ENCODE results near the gene SNX13. TPM values are rescaled to one million over a fixed set of nuclear protein-coding genes. Genes with fewer than 3 reads are reported as not detected.

The SNX13 gene, protein sequence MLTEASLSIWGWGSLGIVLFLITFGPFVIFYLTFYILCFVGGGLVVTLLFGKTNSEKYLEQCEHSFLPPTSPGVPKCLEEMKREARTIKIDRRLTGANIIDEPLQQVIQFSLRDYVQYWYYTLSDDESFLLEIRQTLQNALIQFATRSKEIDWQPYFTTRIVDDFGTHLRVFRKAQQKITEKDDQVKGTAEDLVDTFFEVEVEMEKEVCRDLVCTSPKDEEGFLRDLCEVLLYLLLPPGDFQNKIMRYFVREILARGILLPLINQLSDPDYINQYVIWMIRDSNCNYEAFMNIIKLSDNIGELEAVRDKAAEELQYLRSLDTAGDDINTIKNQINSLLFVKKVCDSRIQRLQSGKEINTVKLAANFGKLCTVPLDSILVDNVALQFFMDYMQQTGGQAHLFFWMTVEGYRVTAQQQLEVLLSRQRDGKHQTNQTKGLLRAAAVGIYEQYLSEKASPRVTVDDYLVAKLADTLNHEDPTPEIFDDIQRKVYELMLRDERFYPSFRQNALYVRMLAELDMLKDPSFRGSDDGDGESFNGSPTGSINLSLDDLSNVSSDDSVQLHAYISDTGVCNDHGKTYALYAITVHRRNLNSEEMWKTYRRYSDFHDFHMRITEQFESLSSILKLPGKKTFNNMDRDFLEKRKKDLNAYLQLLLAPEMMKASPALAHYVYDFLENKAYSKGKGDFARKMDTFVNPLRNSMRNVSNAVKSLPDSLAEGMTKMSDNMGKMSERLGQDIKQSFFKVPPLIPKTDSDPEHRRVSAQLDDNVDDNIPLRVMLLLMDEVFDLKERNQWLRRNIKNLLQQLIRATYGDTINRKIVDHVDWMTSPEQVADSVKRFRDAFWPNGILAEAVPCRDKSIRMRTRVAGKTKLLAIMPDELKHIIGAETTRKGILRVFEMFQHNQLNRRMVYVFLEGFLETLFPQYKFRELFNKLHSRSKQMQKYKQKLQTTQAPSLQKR
- polyA plus RNA-seq (2013, experiment 1 of 2) = 20.9 TPM
- polyA plus RNA-seq (2013, experiment 2 of 2) = 23.1 TPM

DNA sequence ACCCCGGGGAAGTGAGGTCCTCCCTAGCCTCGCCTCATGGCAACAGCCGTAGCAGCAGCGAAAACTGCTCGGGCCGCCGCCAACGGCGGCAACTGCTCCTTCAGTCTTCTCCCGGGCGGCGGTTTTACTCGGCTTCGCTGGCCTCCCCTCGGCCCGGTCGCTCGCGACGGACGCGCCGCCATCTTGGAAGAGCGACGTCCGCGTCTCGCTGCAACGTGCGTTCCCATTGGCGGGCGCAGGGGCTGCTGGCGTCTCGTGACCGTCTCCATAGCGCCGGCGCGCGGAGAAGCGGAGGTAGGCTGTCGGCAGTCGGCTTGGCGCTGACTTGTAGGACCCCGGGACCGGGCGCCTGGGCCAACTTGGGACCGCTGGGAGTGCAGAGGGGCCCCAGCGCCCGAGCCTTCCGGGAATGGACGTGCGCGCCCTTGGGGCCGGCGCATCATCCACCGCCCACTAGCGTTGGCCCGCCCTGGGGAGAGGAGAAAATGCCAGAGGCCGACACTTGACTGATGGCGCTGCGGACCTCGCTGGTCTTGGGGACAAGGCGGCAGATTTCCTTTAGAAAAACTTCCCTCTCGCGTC lies at the start of gene SNX13:
TSS of gene SNX13 (minus strand) at position 193 of the 582 bp plus-strand sequence. CDS start 199 bp downstream, outside the sequence.
- 0 to 1% methylated on average over 54 to 66 of the region's 66 CpGs for WGBS, 2 experiments (ENCODE audit: insufficient coverage in 2 of 2)
- no peaks in the 10 kb centered on the region for H3K9me3 ChIP-seq (ENCODE audit: control insufficient read depth, low read length)
- H3K4me3 ChIP-seq (ENCODE audit: extremely low read depth, insufficient read depth, low read length, poor library complexity, severe bottlenecking) = peak within 1 kb of the TSS; percentile 87
- H3K4me1 ChIP-seq (ENCODE audit: control insufficient read depth, insufficient read depth, low read length, poor library complexity, severe bottlenecking) = peaks cover 5% of the 10 kb centered on the region
- H3K36me3 ChIP-seq (ENCODE audit: control insufficient read depth, insufficient read depth, low read length) = no peaks in the 10 kb centered on the region
- peak within 1 kb of the TSS; percentile 90 for H3K27ac ChIP-seq (ENCODE audit: low read depth, low read length, severe bottlenecking)

DNA sequence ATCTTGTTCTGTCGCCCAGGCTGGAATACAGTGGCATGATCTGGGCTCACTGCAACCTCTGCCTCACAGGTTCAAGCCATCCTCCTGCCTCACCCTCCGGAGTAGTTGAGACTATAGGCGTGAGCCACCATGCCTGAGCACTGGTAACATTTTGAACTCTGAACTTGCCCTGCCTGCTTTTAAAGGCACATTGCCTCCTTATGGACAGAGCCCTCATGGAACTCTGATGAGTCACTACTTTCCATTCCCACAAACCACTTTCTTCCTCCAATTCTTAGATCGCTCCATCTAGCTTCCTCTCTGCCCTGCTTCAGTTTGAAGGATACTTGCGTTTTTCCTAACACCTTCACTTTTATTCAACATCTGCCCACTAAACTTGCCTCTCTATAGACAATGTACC lies 49.3 kb upstream of the SNX13 start:
- WGBS, 2 experiments (ENCODE audit: insufficient coverage in 2 of 2) = 83 to 93% methylated on average over 4 of the region's 5 CpGs
- H3K36me3 ChIP-seq (ENCODE audit: control insufficient read depth, insufficient read depth, low read length) = no peaks in the 10 kb centered on the region
- no peaks in the 10 kb centered on the region for H3K4me1 ChIP-seq (ENCODE audit: control insufficient read depth, insufficient read depth, low read length, poor library complexity, severe bottlenecking)
- no peak overlapping the region for H3K4me3 ChIP-seq (ENCODE audit: extremely low read depth, insufficient read depth, low read length, poor library complexity, severe bottlenecking)
- H3K27ac ChIP-seq (ENCODE audit: low read depth, low read length, severe bottlenecking) = no peak overlapping the region
- H3K9me3 ChIP-seq (ENCODE audit: control insufficient read depth, low read length) = no peaks in the 10 kb centered on the region

DNA sequence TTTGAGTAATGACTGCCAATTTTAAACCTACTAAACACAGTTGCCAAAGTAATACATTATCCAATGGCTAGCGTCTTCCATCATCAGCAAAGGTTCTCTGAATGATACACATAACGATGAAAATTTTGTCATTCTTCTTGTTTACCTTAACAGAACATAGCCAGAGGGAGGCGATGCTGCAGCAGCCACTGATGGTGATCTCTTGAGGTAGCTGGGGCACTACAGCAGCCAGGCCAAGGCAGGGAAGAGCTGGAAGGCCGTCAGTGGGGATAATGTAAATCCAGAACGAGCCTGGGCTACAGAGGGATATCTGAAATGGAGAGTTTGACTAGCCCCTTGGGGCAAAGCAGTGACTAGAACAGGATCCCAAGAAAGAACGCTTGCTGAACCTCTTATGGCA lies 48.6 kb upstream of the SNX13 start:
- WGBS, 2 experiments (ENCODE audit: insufficient coverage in 2 of 2) = 93 to 96% methylated on average over 5 to 6 of the region's 6 CpGs
- no peak overlapping the region for H3K27ac ChIP-seq (ENCODE audit: low read depth, low read length, severe bottlenecking)
- H3K4me1 ChIP-seq (ENCODE audit: control insufficient read depth, insufficient read depth, low read length, poor library complexity, severe bottlenecking) = no peaks in the 10 kb centered on the region
- H3K9me3 ChIP-seq (ENCODE audit: control insufficient read depth, low read length) = no peaks in the 10 kb centered on the region
- no peaks in the 10 kb centered on the region for H3K36me3 ChIP-seq (ENCODE audit: control insufficient read depth, insufficient read depth, low read length)
- no peak overlapping the region for H3K4me3 ChIP-seq (ENCODE audit: extremely low read depth, insufficient read depth, low read length, poor library complexity, severe bottlenecking)

DNA sequence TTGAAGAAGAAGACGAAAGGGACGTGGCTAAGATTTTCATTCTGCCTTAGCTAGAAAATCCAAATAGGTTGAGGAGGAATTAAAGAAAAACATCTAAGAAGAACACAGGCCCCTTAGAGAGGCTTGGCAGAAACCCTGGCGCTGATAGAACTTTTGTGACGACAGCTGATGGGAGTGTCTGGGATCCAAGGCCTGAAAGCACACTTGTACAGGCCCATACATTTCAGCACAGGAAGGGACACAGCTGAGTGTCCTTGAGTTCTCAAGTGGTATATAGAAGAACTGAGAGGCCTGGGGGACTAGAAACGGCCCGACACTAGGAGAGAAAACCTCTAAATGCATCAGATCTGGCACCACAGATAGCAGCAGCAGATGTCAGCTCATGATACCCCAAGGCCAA lies 47.8 kb upstream of the SNX13 start:
- Histone ChIP-seq H3K9me3 (ENCODE audit: control insufficient read depth, low read length) (no peaks in the 10 kb centered on the region), H3K4me3 (ENCODE audit: extremely low read depth, insufficient read depth, low read length, poor library complexity, severe bottlenecking) (no peak overlapping the region), H3K4me1 (ENCODE audit: control insufficient read depth, insufficient read depth, low read length, poor library complexity, severe bottlenecking) (no peaks in the 10 kb centered on the region), H3K27ac (ENCODE audit: low read depth, low read length, severe bottlenecking) (no peak overlapping the region), H3K36me3 (ENCODE audit: control insufficient read depth, insufficient read depth, low read length) (no peaks in the 10 kb centered on the region)
- WGBS, 2 experiments (ENCODE audit: insufficient coverage in 2 of 2) = 89 to 95% methylated on average over 5 to 6 of the region's 6 CpGs

DNA sequence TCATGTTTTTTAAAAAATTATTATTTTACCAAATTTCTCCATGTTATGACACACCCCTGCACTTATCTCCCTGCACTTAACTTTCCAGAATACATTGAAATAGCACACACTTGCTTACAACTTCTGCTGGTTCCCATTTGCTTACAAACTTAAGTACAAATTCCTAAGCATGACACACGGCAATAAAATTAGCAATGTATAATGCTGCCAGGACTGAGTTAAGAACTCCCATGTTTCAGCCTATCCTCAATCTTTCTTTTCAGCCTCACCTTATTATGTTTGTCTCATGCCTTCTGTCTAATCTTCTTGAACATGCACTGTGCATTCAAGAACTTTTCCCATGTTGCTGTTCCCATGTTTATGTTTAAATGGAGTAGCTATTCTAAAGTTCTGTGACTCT lies 46.6 kb upstream of the SNX13 start:
- Histone ChIP-seq H3K4me3 (ENCODE audit: extremely low read depth, insufficient read depth, low read length, poor library complexity, severe bottlenecking) (no peak overlapping the region), H3K27ac (ENCODE audit: low read depth, low read length, severe bottlenecking) (no peak overlapping the region), H3K36me3 (ENCODE audit: control insufficient read depth, insufficient read depth, low read length) (no peaks in the 10 kb centered on the region), H3K9me3 (ENCODE audit: control insufficient read depth, low read length) (no peaks in the 10 kb centered on the region), H3K4me1 (ENCODE audit: control insufficient read depth, insufficient read depth, low read length, poor library complexity, severe bottlenecking) (no peaks in the 10 kb centered on the region)
- 88 to 90% methylated on average over 1 of the region's 1 CpG for WGBS, 2 experiments (ENCODE audit: insufficient coverage in 2 of 2)

DNA sequence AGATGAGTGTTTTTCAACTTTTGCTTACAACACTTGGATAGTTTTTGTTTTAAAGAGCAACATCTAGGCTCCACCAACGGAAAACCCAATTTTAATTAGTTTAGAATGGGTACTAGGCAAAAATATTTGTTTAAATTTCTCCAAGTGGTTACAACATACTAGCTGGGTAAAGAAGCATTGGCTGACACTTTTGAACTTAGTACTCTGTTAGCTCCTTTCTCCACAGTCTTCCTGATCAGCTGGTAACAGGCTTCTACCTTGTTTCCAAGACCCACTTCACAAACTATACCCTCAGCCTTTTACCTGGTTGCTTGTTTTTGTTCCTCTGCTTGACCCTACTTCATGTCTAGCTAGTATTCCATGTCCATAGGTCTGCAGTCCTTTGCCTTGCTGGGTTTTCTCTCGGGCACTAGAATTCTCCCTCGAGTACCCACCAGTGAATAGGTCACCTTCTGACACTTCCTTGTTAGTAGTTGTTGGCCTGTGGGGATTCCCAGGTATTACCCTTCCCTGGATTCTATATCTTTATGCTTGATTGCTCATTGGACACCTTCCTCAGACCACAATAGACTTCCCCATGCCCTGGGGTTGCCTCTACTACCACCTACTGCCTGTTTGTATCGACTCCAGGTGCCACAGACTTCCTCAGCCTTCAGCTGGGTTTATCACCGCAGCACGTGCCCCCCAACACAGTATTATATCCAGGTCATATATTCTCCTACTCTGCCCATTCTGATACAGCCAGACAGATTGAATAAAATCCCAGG lies 45.4 kb upstream of the SNX13 start:
- Histone ChIP-seq H3K27ac (ENCODE audit: low read depth, low read length, severe bottlenecking) (no peak overlapping the region), H3K4me1 (ENCODE audit: control insufficient read depth, insufficient read depth, low read length, poor library complexity, severe bottlenecking) (no peaks in the 10 kb centered on the region), H3K9me3 (ENCODE audit: control insufficient read depth, low read length) (no peaks in the 10 kb centered on the region), H3K4me3 (ENCODE audit: extremely low read depth, insufficient read depth, low read length, poor library complexity, severe bottlenecking) (no peak overlapping the region), H3K36me3 (ENCODE audit: control insufficient read depth, insufficient read depth, low read length) (no peaks in the 10 kb centered on the region)
- WGBS, 2 experiments (ENCODE audit: insufficient coverage in 2 of 2) = 93% methylated on average over 3 of the region's 6 CpGs

DNA sequence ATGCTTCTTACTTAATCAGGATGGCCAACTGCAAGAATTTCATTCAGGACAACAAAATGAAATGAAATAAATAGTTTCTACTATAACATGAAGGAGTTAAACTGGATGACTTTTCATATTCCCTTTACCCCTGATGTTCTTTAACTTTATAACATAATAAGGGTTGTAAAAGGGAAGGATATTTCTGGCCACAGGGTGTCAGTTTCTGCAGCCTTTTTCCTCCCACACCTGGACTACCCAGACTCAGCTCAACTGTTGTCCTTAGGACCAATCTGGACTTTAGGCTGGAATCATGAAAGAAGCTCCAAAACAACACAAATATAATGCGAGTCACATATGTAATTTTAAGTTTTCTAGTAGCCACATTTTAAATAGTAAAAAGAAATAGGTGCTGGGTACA lies 44.0 kb upstream of the SNX13 start:
- Histone ChIP-seq H3K4me3 (ENCODE audit: extremely low read depth, insufficient read depth, low read length, poor library complexity, severe bottlenecking) (no peak overlapping the region), H3K9me3 (ENCODE audit: control insufficient read depth, low read length) (no peaks in the 10 kb centered on the region), H3K4me1 (ENCODE audit: control insufficient read depth, insufficient read depth, low read length, poor library complexity, severe bottlenecking) (no peaks in the 10 kb centered on the region), H3K27ac (ENCODE audit: low read depth, low read length, severe bottlenecking) (no peak overlapping the region), H3K36me3 (ENCODE audit: control insufficient read depth, insufficient read depth, low read length) (no peaks in the 10 kb centered on the region)
- WGBS, 2 experiments (ENCODE audit: insufficient coverage in 2 of 2) = no CpG with 5 or more reads among the region's 1 CpG

DNA sequence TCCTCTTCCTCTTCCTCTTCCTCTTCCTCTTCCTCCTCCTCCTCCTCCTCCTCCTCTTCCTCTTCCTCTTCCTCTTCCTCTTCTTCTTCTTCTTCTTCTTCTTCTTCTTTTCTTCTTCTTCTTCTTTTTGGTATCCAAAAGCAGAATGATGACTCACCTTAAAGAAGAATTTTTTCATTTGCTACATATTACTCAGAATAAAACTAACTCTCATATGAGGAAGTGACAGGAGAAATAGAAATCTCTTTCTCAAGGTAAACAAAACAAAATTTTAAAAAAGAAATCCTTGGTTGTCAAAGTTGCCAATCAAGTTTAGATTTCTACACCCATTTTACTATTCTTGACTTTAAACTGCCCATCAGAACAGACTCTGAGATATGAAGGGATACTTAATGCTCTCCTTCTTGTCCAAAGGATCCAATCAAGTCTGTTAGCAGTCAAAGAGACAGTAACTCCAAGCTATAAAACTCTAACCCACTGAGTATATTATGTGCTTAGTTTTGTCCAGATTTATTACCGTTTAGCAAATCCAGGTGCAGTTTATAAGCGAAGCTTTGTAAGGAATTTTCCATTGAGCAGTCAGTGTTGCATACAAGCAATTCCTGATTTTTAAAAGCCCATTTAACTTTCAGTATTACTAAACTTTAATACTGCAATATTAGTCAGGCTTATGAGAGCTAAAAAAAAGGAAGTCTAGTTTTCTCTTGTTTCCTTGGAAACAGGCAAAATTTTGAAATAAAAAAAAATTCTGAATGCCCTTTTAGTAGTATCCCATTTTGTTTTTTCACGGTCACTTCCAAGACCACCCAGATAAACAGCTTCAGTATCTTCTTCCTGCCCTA lies 43.1 kb upstream of the SNX13 start:
- Histone ChIP-seq H3K4me3 (ENCODE audit: extremely low read depth, insufficient read depth, low read length, poor library complexity, severe bottlenecking) (no peak overlapping the region), H3K4me1 (ENCODE audit: control insufficient read depth, insufficient read depth, low read length, poor library complexity, severe bottlenecking) (no peaks in the 10 kb centered on the region), H3K27ac (ENCODE audit: low read depth, low read length, severe bottlenecking) (no peak overlapping the region), H3K36me3 (ENCODE audit: control insufficient read depth, insufficient read depth, low read length) (no peaks in the 10 kb centered on the region), H3K9me3 (ENCODE audit: control insufficient read depth, low read length) (no peaks in the 10 kb centered on the region)
- 86 to 100% methylated on average over 1 to 2 of the region's 3 CpGs for WGBS, 2 experiments (ENCODE audit: insufficient coverage in 2 of 2)

DNA sequence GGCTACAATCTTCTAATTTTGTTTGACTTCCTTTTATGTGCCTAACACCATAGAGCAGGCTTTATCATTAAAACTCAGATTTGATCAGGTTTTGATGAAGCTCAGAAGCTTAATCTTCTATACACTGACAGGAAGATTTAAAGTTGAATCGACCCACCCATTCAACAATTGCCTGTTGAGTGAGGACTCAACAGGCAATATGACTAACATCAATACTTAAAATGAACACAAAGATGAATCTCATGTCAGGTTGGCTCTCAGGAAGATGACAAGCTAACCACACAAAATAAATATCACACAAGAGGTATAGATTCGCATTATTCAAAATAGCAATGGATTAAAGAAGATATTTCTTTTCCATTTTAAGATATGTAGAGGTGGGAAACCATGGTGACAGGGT lies 36.7 kb upstream of the SNX13 start:
- WGBS, 2 experiments (ENCODE audit: insufficient coverage in 2 of 2) = no CpG with 5 or more reads among the region's 2 CpGs

More for the DNA sequence above, 36.7 kb upstream of the SNX13 start:
- Histone ChIP-seq H3K27ac (ENCODE audit: low read depth, low read length, severe bottlenecking) (no peak overlapping the region), H3K4me1 (ENCODE audit: control insufficient read depth, insufficient read depth, low read length, poor library complexity, severe bottlenecking) (no peaks in the 10 kb centered on the region), H3K4me3 (ENCODE audit: extremely low read depth, insufficient read depth, low read length, poor library complexity, severe bottlenecking) (no peak overlapping the region), H3K36me3 (ENCODE audit: control insufficient read depth, insufficient read depth, low read length) (no peaks in the 10 kb centered on the region), H3K9me3 (ENCODE audit: control insufficient read depth, low read length) (no peaks in the 10 kb centered on the region)
